Cardiac fibroblast (primary cell): Measurements from ENCODE around the gene PCCA.

ENCODE experiments used
- DNase-seq, 2 donors: peaks; one replicate each; pipeline versions ENCODE4 v3.0.0 to v3.0.0-alpha.2; 2010; ENCODE audit warnings: low read depth in 2 of 2
- H3K4me3 ChIP-seq, 2 donors: replicated peaks in 1 of 2; 1 replicate in 1 of 2; 2 replicates in 1 of 2; pipeline ENCODE4 v1.5.1; 2011; ENCODE audit warnings: low read depth in 2 of 2, low read length in 2 of 2, mild to moderate bottlenecking in 2 of 2, moderate library complexity in 1 of 2
- CTCF ChIP-seq: IDR thresholded peaks from one replicate; pipeline ENCODE4 v1.5.1; 2011; ENCODE audit warnings: low read depth, mild to moderate bottlenecking, low read length, inconsistent platforms

Gene PCCA

GRCh38 chr13:100506600-100507422 is 417.9 kb downstream of the PCCA start:
- TF ChIP-seq CTCF: no peak
- no peak overlapping the region for H3K4me3 ChIP-seq
- DNase-seq: no peak

GRCh38 chr13:100508455-100508854 is 419.6 kb downstream of the PCCA start:
- no peak overlapping the region for H3K4me3 ChIP-seq
- TF ChIP-seq CTCF: no peak
- no peak for DNase-seq

- DNase-seq: no peak
- no peak for TF ChIP-seq CTCF
- no peak overlapping the region for H3K4me3 ChIP-seq
Observed at GRCh38 chr13:100508996-100509395, 420.1 kb downstream of the PCCA start.

- no peak overlapping the region for H3K4me3 ChIP-seq
- no peak for TF ChIP-seq CTCF
- no peak for DNase-seq
Observed at GRCh38 chr13:100510208-100510957, 421.5 kb downstream of the PCCA start.

GRCh38 chr13:100511466-100511865 is 422.6 kb downstream of the PCCA start:
- TF ChIP-seq CTCF: no peak

GRCh38 chr13:100512422-100512821 is 423.5 kb downstream of the PCCA start:
- H3K4me3 ChIP-seq: no peak overlapping the region
- DNase-seq: peak; percentile 12 to 22
- no peak for TF ChIP-seq CTCF

More at GRCh38 chr13:100511466-100511865, 422.6 kb downstream of the PCCA start:
- no peak overlapping the region for H3K4me3 ChIP-seq
- no peak for DNase-seq
